NB4 (cell line): Measurements from ENCODE around the gene SLC26A1.

Experiments
- DNase-seq: peaks from one replicate; pipeline ENCODE4 v3.0.0; 2010; ENCODE audit warnings: low read depth
- H3K4me3 ChIP-seq: one replicate; pipeline ENCODE4 v1.5.1; 2011; ENCODE audit warnings: mild to moderate bottlenecking, low read depth, low read length, moderate library complexity
- MYC ChIP-seq: IDR thresholded peaks from 2 replicates; pipeline ENCODE4 v1.6.1; 2011; ENCODE audit warnings: low read depth, low read length
- POLR2A ChIP-seq: IDR thresholded peaks from 2 replicates; pipeline ENCODE4 v1.6.1; 2011; ENCODE audit warnings: mild to moderate bottlenecking; ENCODE audit not compliant: insufficient read length; ENCODE audit errors: extremely low read depth
- TF ChIP-seq, protein P1 (sequence below): IDR thresholded peaks from one replicate; pipeline ENCODE4 v1.5.1; 2012; ENCODE audit warnings: low read depth, low read length
- TF ChIP-seq, protein P2 (sequence below): IDR thresholded peaks from 2 replicates; pipeline ENCODE4 v1.6.1; 2011; ENCODE audit warnings: low read depth, low read length

The SLC26A1 gene

DNA sequence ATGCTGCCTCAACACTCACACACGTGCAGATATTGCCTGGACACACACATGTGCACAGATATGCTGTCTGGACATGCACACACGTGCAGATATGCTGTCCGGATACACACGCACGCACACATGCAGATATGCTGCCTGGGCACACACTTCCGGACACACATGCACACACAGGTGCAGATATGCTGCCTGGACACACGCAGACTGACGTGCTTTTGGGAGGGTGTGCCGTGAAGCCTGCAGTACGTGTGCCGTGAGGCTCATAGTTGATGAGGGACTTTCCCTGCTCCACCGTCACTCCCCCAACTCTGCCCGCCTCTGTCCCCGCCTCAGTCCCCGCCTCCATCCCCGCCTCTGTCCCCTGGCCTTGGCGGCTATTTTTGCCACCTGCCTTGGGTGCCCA, 32.9 kb upstream of the SLC26A1 start:
- H3K4me3 ChIP-seq: no peak overlapping the region
- TF ChIP-seq, protein P1, sequence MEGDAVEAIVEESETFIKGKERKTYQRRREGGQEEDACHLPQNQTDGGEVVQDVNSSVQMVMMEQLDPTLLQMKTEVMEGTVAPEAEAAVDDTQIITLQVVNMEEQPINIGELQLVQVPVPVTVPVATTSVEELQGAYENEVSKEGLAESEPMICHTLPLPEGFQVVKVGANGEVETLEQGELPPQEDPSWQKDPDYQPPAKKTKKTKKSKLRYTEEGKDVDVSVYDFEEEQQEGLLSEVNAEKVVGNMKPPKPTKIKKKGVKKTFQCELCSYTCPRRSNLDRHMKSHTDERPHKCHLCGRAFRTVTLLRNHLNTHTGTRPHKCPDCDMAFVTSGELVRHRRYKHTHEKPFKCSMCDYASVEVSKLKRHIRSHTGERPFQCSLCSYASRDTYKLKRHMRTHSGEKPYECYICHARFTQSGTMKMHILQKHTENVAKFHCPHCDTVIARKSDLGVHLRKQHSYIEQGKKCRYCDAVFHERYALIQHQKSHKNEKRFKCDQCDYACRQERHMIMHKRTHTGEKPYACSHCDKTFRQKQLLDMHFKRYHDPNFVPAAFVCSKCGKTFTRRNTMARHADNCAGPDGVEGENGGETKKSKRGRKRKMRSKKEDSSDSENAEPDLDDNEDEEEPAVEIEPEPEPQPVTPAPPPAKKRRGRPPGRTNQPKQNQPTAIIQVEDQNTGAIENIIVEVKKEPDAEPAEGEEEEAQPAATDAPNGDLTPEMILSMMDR: no peak
- DNase-seq: no peak

DNA sequence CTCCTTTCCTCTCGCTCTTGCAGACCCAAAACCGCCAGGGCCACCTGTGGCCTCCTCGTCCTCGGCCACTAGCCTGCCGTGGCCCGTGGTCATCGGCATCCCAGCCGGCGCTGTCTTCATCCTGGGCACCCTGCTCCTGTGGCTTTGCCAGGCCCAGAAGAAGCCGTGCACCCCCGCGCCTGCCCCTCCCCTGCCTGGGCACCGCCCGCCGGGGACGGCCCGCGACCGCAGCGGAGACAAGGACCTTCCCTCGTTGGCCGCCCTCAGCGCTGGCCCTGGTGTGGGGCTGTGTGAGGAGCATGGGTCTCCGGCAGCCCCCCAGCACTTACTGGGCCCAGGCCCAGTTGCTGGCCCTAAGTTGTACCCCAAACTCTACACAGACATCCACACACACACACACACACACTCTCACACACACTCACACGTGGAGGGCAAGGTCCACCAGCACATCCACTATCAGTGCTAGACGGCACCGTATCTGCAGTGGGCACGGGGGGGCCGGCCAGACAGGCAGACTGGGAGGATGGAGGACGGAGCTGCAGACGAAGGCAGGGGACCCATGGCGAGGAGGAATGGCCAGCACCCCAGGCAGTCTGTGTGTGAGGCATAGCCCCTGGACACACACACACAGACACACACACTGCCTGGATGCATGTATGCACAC, 31.8 kb upstream of the SLC26A1 start:
- no peak for TF ChIP-seq MYC
- TF ChIP-seq, protein P2, sequence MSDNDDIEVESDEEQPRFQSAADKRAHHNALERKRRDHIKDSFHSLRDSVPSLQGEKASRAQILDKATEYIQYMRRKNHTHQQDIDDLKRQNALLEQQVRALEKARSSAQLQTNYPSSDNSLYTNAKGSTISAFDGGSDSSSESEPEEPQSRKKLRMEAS: no peak
- TF ChIP-seq, protein P1: no peak
- no peak for TF ChIP-seq POLR2A
- no peak for DNase-seq
- no peak overlapping the region for H3K4me3 ChIP-seq

DNA sequence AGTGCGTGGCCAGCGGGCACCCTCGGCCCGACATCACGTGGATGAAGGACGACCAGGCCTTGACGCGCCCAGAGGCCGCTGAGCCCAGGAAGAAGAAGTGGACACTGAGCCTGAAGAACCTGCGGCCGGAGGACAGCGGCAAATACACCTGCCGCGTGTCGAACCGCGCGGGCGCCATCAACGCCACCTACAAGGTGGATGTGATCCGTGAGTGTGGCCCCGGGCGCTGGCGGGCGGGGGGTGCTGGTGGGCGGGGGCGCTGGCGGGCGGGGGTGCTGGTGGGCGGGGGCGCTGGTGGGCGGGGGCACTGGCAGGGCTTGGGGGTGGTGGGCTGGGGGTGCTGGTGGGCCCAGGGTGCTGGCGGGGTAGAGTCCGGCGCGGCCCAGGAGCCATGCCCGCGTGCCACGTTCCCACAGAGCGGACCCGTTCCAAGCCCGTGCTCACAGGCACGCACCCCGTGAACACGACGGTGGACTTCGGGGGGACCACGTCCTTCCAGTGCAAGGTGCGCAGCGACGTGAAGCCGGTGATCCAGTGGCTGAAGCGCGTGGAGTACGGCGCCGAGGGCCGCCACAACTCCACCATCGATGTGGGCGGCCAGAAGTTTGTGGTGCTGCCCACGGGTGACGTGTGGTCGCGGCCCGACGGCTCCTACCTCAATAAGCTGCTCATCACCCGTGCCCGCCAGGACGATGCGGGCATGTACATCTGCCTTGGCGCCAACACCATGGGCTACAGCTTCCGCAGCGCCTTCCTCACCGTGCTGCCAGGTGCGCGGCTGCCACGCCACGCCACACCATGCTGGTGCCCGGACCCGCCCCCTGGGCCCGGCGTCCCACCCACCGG, 30.9 kb upstream of the SLC26A1 start:
- no peak overlapping the region for H3K4me3 ChIP-seq
- no peak for DNase-seq
- TF ChIP-seq, protein P1: no peak
- TF ChIP-seq, protein P2: no peak
- TF ChIP-seq POLR2A: no peak
- no peak for TF ChIP-seq MYC

DNA sequence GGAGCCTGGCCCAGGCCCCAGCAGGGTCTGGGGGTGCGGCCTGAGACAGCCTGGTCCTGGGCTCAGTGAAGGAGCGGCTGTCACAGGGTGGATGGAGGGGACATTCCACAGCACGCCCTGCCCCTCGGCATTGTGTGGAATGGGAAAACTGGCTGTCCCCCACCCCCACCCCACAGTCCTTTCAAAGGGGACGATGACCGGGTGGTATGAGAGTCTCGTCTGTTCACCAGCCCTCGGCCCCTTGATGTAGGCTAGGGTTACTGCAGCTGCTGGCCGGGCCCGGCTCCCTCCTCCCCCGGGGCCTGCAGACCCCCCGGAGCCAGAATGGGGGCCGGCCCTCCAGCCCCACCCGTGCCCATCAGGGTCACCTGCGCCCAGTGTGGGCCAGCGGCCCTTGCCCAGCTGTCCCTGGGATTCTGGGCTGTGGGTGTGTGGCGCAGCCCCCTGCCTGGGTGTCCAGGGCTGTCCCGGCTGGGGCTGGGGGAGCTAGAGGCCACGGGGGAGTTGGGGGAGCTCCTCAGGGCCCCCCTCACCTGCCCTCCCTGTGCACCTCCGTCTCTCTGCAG, 30.0 kb upstream of the SLC26A1 start:
- DNase-seq: no peak
- TF ChIP-seq MYC (no peak), POLR2A (no peak)
- TF ChIP-seq, protein P1: no peak
- TF ChIP-seq, protein P2: no peak

DNA sequence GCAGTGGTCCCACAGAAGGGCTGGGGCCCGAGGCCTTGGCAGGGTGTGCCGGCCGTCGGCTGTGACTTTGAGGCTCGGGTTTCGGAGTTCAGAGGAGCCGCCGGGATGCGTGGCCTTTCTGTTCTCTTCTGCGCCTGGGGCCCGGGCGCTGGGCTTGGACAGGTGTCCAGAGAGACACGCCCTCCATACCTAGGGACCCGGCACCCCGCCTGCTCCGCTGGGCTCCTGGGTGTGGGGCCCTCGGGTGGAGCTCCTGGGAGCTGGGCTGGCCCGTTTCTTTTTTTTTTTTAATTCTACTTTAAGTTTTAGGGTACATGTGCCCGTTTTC, 29.5 kb upstream of the SLC26A1 start:
- DNase-seq: no peak
- TF ChIP-seq MYC: no peak
- TF ChIP-seq, protein P2: no peak

More for the DNA sequence above, 30.0 kb upstream of the SLC26A1 start:
- no peak overlapping the region for H3K4me3 ChIP-seq

DNA sequence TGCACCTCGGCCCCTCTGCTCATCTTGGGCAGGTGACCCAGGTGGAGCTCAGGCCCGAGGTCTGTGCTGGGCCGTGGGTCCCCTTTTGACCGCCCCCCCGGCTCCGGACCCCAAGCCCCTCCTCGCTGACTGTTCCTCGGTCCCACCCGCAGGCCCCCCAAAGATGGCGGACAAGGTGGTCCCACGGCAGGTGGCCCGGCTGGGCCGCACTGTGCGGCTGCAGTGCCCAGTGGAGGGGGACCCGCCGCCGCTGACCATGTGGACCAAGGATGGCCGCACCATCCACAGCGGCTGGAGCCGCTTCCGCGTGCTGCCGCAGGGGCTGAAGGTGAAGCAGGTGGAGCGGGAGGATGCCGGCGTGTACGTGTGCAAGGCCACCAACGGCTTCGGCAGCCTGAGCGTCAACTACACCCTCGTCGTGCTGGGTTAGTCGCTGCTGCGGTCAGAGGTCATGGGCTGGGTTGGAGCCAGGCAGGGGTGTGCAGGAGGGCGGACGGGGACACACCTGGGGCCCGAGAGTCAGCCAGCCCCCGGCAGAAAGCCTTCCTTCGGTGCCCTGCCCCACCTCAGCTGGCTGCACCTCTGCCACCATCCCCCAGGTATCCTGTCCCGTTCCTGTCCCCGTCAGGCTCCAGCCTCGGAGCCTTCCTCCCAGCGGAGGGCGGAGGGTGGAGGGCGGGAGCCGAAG, 29.0 kb upstream of the SLC26A1 start:
- no peak overlapping the region for H3K4me3 ChIP-seq
- no peak for TF ChIP-seq POLR2A
- DNase-seq: no peak

More for the DNA sequence above, 29.5 kb upstream of the SLC26A1 start:
- no peak overlapping the region for H3K4me3 ChIP-seq
